ENCODE measurements around the gene CALHM1.

DNA sequence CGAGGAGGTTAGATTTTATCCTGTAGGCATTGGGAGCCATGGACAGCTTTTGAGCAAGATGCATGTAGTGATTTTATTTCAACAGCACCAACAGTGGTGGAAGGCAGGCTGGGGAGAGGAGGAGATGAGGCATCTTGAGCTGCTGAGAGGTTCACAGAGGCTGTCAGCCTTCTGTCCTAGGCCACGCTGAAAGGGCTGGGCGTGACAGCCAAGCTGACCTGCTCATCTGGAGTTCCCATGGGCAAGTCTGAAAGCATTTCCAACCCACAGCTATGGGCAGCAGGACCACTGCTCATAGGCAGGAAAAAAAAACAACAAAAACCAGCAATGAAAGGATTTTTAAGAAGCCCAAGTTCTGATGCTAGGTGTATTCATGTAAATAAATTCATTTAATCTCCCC, 42.5 kb upstream of the CALHM1 start:
- no peak for TF ChIP-seq TAF1 (conservative IDR thresholded peaks at IDR 0.05)
- TF ChIP-seq, protein P1, sequence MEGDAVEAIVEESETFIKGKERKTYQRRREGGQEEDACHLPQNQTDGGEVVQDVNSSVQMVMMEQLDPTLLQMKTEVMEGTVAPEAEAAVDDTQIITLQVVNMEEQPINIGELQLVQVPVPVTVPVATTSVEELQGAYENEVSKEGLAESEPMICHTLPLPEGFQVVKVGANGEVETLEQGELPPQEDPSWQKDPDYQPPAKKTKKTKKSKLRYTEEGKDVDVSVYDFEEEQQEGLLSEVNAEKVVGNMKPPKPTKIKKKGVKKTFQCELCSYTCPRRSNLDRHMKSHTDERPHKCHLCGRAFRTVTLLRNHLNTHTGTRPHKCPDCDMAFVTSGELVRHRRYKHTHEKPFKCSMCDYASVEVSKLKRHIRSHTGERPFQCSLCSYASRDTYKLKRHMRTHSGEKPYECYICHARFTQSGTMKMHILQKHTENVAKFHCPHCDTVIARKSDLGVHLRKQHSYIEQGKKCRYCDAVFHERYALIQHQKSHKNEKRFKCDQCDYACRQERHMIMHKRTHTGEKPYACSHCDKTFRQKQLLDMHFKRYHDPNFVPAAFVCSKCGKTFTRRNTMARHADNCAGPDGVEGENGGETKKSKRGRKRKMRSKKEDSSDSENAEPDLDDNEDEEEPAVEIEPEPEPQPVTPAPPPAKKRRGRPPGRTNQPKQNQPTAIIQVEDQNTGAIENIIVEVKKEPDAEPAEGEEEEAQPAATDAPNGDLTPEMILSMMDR (IDR thresholded peaks at IDR 0.05; ENCODE audit: low read depth, low read length, missing input control) = no peak
- TF ChIP-seq GABPA (IDR thresholded peaks at IDR 0.05 in 1 of 2, conservative IDR thresholded peaks at IDR 0.05 in 1 of 2) = no peak
- TF ChIP-seq EGR1 (IDR thresholded peaks at IDR 0.05; ENCODE audit: low read depth in 2 of 2) = no peak
- no peak for TF ChIP-seq SP1 (IDR thresholded peaks at IDR 0.05)
